Measurements from ENCODE around the gene USP17L18. TPM values are rescaled to one million over a fixed set of nuclear protein-coding genes. Genes with fewer than 3 reads are reported as not detected.

Gene USP17L18
- not detected in 5 replicates for total RNA-seq (2022; extraction: Qiagen RNA extraction)

GRCh38 chr4:9247953-9248680, at the start of gene USP17L18:
TSS of gene USP17L18 (plus strand) at chr4:9248630. CDS start at chr4:9248630, 0 bp downstream.

GRCh38 chr4:9210357-9210756, 38.1 kb upstream of the USP17L18 start, which contains the start of gene USP17L10:
TSS of gene USP17L10 (plus strand) at chr4:9210657. CDS start at chr4:9210657, 0 bp downstream.

GRCh38 chr4:9215105-9215504, 33.3 kb upstream of the USP17L18 start, which contains the start of gene USP17L11:
TSS of gene USP17L11 (plus strand) at chr4:9215405. CDS start at chr4:9215405, 0 bp downstream.

GRCh38 chr4:9219852-9220251, 28.6 kb upstream of the USP17L18 start, which contains the start of gene USP17L12:
TSS of gene USP17L12 (plus strand) at chr4:9220152. CDS start at chr4:9220152, 0 bp downstream.

GRCh38 chr4:9224596-9224995, 23.8 kb upstream of the USP17L18 start, which contains the start of gene USP17L13:
TSS of gene USP17L13 (plus strand) at chr4:9224896. CDS start at chr4:9224896, 0 bp downstream.

GRCh38 chr4:9234085-9234484, 14.3 kb upstream of the USP17L18 start, which contains the start of gene USP17L15:
TSS of gene USP17L15 (plus strand) at chr4:9234385. CDS start at chr4:9234385, 0 bp downstream.

GRCh38 chr4:9243579-9243978, 4.9 kb upstream of the USP17L18 start, which contains the start of gene USP17L17:
TSS of gene USP17L17 (plus strand) at chr4:9243879. CDS start at chr4:9243879, 0 bp downstream.

GRCh38 chr4:9253078-9253477, 4.6 kb downstream of the USP17L18 start, which contains the start of gene USP17L19:
TSS of gene USP17L19 (plus strand) at chr4:9253378. CDS start at chr4:9253378, 0 bp downstream.

GRCh38 chr4:9257824-9258223, 9.4 kb downstream of the USP17L18 start, which contains the start of gene USP17L20:
TSS of gene USP17L20 (plus strand) at chr4:9258124. CDS start at chr4:9258124, 0 bp downstream.

GRCh38 chr4:9262572-9262971, 14.1 kb downstream of the USP17L18 start, which contains the start of gene USP17L21:
TSS of gene USP17L21 (plus strand) at chr4:9262872. CDS start at chr4:9262872, 0 bp downstream.

GRCh38 chr4:9267319-9267718, 18.9 kb downstream of the USP17L18 start, which contains the start of gene USP17L22:
TSS of gene USP17L22 (plus strand) at chr4:9267619. CDS start at chr4:9267619, 0 bp downstream.

Other genes starting within 250 kb of the USP17L18 start
- gene FAM90A26, start 78.2 kb upstream of the USP17L18 start, total RNA-seq (2022; extraction: Qiagen RNA extraction), result not detected in 5 replicates
- not detected in 5 replicates for gene USP17L10, start 38.0 kb upstream of the USP17L18 start, total RNA-seq (2022; extraction: Qiagen RNA extraction)
- not detected in 5 replicates for gene USP17L11, start 33.2 kb upstream of the USP17L18 start, total RNA-seq (2022; extraction: Qiagen RNA extraction)
- not detected in 5 replicates for gene USP17L12, start 28.5 kb upstream of the USP17L18 start, total RNA-seq (2022; extraction: Qiagen RNA extraction)
- gene USP17L13, start 23.7 kb upstream of the USP17L18 start, total RNA-seq (2022; extraction: Qiagen RNA extraction), result not detected in 5 replicates
- not detected in 5 replicates for gene USP17L15, start 14.2 kb upstream of the USP17L18 start, total RNA-seq (2022; extraction: Qiagen RNA extraction)
- not detected in 5 replicates for gene USP17L17, start 4.8 kb upstream of the USP17L18 start, total RNA-seq (2022; extraction: Qiagen RNA extraction)
- not detected in 5 replicates for gene USP17L19, start 4.7 kb downstream of the USP17L18 start, total RNA-seq (2022; extraction: Qiagen RNA extraction)
- not detected in 5 replicates for gene USP17L20, start 9.5 kb downstream of the USP17L18 start, total RNA-seq (2022; extraction: Qiagen RNA extraction)
- not detected in 5 replicates for gene USP17L21, start 14.2 kb downstream of the USP17L18 start, total RNA-seq (2022; extraction: Qiagen RNA extraction)
- gene USP17L22, start 19.0 kb downstream of the USP17L18 start, total RNA-seq (2022; extraction: Qiagen RNA extraction), result not detected in 5 replicates
- not detected in 5 replicates for gene USP17L24, start 76.5 kb downstream of the USP17L18 start, total RNA-seq (2022; extraction: Qiagen RNA extraction)
- gene USP17L25, start 81.3 kb downstream of the USP17L18 start, total RNA-seq (2022; extraction: Qiagen RNA extraction), result not detected in 5 replicates
- gene USP17L26, start 86.0 kb downstream of the USP17L18 start, total RNA-seq (2022; extraction: Qiagen RNA extraction), result not detected in 5 replicates
- not detected in 5 replicates for gene USP17L5, start 90.8 kb downstream of the USP17L18 start, total RNA-seq (2022; extraction: Qiagen RNA extraction)
- gene USP17L27, start 95.5 kb downstream of the USP17L18 start, total RNA-seq (2022; extraction: Qiagen RNA extraction), result not detected in 5 replicates
- not detected in 5 replicates for gene USP17L28, start 100.3 kb downstream of the USP17L18 start, total RNA-seq (2022; extraction: Qiagen RNA extraction)
- not detected in 5 replicates for gene USP17L29, start 105.0 kb downstream of the USP17L18 start, total RNA-seq (2022; extraction: Qiagen RNA extraction)
- not detected in 5 replicates for gene USP17L30, start 114.5 kb downstream of the USP17L18 start, total RNA-seq (2022; extraction: Qiagen RNA extraction)
- not detected in 5 replicates for gene DEFB131A, start 195.8 kb downstream of the USP17L18 start, total RNA-seq (2022; extraction: Qiagen RNA extraction)